Measurements from ENCODE around the gene CDH3. TPM values are rescaled to one million over a fixed set of nuclear protein-coding genes. Genes with fewer than 3 reads are reported as not detected.

Gene CDH3
- polyA plus RNA-seq, 3 donors, result 57.7 to 62.1 (median 59.5) TPM

DNA sequence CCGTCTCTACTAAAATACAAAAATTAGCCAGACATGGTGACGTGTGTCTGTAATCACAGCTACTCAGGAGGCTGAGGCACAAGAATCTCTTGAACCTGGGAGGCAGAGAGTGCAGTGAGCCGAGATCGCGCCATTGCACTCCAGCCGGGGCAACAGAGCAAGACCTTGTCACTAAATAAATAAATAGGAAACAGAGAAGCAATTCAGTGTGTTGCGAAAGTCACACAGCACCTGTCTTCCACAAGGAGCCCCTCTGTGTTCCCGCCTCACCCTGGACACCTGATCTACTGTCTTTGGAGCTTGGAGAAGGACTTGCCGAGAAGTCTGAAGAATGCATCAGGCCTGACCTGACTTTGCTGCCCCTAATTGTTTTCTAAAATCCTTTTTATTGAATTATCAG lies 88.5 kb downstream of the CDH3 start:
- no peak for DNase-seq (ENCODE audit: low read depth in 3 of 3, low spot score in 2 of 3)

DNA sequence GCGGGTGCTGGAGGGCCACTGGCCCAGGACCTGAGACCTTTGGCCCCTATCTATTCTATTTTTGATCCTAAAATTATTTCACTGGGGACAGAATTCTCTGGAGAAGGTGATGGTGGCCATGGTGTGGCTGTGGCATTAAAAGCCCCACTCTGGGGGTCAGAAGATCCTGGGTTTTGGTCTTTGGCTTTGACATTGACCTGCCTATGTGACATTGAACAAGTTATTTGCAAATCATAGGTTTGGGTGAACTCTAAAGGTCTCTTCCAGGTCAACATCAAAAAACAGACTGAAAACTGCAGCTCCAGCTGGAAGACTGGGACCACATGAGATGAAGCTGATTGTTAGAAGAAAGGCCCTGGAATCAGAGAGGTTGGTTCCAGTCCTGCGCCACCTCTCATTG lies 89.7 kb downstream of the CDH3 start:
- DNase-seq (ENCODE audit: low read depth in 3 of 3, low spot score in 2 of 3), result no peak

DNA sequence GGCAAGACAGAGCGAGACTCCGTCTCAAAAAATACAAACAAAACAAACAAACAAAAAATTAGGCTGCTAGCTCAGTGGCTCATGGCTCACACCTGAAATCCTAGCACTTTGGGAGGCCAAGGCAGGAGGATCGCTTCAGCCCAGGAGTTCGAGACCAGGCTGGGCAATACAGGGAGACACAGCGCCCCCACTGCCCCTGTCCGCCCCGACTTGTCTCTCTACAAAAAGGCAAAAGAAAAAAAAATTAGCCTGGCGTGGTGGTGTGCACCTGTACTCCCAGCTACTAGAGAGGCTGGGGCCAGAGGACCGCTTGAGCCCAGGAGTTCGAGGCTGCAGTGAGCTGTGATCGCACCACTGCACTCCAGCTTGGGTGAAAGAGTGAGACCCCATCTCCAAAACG lies 91.5 kb downstream of the CDH3 start:
- no peak for DNase-seq (ENCODE audit: low read depth in 3 of 3, low spot score in 2 of 3)

DNA sequence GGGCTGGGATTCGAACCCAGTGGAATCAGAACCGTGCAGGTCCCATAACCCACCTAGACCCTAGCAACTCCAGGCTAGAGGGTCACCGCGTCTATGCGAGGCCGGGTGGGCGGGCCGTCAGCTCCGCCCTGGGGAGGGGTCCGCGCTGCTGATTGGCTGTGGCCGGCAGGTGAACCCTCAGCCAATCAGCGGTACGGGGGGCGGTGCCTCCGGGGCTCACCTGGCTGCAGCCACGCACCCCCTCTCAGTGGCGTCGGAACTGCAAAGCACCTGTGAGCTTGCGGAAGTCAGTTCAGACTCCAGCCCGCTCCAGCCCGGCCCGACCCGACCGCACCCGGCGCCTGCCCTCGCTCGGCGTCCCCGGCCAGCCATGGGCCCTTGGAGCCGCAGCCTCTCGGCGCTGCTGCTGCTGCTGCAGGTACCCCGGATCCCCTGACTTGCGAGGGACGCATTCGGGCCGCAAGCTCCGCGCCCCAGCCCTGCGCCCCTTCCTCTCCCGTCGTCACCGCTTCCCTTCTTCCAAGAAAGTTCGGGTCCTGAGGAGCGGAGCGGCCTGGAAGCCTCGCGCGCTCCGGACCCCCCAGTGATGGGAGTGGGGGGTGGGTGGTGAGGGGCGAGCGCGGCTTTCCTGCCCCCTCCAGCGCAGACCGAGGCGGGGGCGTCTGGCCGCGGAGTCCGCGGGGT lies 92.1 kb downstream of the CDH3 start, which contains the start of gene CDH1:
TSS of gene CDH1 (plus strand) at position 247 of the 684 bp plus-strand sequence. CDS start at position 371, 124 bp downstream.
- DNase-seq (ENCODE audit: low read depth in 3 of 3, low spot score in 2 of 3), result no peak

DNA sequence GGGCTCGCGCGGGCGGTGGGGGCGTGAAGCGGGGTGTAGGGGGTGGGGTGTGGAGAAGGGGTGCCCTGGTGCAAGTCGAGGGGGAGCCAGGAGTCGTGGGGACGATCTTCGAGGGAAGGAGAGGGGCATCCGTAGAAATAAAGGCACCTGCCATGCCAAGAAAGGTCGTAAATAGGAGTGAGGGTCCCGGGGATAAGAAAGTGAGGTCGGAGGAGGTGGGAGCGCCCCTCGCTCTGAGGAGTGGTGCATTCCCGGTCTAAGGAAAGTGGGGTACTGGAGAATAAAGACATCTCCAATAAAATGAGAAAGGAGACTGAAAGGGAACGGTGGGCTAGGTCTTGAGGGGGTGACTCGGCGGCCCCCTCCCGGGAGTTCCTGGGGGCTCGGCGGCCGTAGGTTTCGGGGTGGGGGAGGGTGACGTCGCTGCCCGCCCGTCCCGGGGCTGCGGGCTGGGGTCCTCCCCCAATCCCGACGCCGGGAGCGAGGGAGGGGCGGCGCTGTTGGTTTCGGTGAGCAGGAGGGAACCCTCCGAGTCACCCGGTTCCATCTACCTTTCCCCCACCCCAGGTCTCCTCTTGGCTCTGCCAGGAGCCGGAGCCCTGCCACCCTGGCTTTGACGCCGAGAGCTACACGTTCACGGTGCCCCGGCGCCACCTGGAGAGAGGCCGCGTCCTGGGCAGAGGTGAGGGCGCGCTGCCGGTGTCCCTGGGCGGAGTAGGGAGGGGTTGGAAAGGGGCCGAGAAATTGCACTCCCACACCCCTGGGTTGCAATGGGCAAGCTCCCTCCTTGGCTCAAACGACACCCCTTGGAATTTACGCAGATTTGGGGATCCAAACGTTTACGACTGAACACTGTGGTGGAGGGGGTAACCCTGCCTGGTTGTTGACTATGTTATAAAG lies 92.9 kb downstream of the CDH3 start:
- DNase-seq (ENCODE audit: low read depth in 3 of 3, low spot score in 2 of 3), result no peak

DNA sequence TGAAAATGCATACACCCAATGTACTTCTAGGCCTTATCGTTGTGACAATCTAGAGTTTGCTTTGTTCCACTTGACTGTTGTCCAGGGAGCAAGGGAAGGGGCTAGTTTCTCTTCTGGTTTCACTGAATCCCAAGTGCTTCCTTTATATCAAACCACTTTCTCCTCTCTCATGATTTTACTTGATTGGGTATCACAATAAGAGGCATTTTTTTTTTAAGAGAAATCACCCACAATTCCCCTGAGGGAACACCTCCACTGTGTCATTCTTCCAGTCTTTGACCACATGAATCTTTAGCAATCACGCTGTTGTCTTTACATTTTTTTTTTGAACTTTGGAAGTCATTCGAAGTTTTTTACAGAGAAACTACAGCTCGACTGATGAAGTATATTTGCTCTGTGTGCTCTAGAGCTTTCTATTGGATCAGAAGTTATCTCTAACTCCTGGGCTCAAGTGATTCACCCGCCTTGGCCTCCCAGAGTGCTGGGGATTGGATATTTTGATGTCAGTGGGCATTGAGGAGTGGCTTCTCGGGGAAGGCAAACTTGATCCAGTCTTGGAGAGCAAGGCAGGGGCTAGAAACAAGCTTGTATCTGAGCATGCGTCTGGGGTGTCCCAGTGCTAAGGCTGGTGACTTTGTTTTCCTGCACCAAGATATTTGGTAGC lies 95.0 kb downstream of the CDH3 start:
- no peak for DNase-seq (ENCODE audit: low read depth in 3 of 3, low spot score in 2 of 3)

DNA sequence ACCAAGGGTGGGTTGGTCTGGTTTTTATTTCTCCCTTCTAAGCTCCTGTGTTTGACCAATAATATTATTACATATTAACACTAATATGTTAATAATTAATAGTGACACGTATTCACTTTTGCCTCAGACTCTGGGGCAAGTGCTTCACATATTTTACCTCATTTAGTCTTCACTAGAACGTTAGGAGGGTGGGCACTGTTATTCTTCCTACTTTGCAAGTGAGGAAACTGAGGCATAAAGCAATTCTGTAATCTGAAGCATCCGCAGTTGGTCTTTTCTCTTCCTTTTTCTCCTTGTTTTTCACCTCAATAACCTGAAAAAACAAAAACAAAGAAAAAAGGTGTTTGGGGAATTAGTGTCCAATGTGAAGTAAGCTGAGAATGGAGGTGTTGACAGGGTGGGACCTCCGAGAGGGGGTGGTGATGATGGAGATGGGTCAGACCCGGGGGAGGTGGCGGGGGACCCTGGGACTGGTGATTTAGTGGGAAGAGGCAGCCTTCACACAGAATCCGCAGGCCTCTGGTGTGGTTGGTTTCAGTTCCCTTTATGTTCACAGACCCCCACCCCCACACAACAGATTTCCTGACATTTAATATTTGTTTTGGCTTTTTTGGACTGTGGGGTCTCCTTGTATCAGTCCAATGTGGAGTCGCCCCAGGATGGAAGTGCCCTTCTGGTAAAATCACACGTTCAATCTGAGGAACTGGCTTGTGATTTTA lies 95.7 kb downstream of the CDH3 start:
- DNase-seq (ENCODE audit: low read depth in 3 of 3, low spot score in 2 of 3), result no peak

DNA sequence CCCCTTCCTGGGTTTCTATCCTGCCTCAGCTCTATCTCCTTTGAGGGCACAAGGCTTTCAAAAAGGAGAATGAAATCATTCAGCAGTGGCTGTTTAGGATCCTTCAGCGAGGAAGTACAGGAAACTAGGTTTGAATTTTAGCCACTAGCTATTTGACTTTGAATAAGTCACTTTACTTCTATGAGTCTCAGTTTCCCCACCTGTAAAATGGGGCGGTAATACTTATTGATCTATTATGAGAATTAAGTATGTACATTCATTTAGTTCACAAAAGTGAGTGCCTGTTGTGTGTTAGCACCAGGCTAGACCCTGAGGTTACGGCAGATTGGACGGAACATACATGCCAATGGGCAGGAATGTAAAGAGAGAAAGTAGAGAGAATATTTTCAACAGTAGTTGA lies 98.6 kb downstream of the CDH3 start:
- DNase-seq (ENCODE audit: low read depth in 3 of 3, low spot score in 2 of 3), result no peak

DNA sequence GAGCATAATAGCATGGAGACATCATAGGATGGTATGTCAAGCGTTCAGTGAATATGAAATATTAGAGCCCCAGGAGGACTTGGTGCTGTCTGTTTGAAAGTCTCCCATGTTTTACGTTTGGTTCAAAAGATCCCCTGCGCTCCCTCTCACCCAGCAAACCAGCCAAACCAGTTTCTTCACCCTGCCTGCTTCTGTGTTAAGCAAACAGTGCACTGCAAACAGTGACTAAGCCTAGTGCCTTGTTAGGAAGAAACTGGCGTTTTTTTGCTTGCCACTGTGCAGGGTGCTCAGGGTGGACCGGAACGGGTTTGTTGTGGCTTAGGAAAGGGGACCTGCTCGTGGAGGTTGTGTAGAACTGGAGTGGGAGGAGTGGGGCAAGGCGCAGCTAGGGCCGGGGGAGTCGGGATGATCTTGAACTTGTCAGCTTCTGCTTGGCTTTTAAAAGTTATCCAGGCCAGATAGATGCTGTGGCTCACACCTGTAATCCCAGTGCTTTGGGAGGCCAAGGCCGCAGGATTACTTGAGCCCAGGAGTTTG lies 99.7 kb downstream of the CDH3 start:
- DNase-seq (ENCODE audit: low read depth in 3 of 3, low spot score in 2 of 3), result no peak

DNA sequence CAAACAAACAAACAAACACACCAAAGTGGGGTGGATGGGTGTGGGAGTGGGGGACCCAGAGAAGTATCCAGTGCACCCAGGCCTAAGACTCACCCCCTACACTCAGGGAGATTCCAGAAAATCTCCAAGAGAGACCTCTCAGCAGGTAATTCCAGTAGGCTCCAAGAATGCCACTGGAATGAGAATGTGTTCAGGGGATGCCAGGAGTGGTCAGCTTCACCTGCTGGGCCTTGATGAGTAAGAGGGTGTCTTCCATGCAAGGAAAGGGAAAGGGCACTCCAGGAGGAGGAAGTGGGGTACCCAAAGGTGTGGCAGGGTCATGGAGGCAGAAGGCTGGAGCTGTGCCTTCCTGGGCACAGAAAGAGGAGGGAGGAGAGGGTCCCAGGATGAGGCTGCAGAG lies 101.8 kb downstream of the CDH3 start:
- DNase-seq (ENCODE audit: low read depth in 3 of 3, low spot score in 2 of 3), result no peak

DNA sequence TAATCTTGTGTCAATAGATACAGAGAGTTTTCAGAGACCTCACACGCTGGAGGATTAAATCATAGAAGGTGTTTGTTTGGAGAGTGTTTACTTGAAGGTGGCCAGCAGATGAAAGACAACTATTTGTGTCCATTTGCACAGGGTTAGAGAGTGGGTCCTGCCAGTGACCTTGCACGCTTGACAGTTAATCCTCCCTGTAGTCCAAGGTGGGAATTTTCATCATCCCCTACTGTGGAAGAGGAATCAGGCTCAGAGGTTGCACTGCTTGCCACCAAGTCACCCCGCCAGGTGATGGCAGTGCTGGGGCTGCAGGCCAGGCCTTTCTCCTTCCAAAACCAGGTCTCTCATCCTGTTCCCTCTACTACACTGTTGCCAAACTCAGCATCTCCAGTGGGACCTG lies 104.3 kb downstream of the CDH3 start:
- DNase-seq (ENCODE audit: low read depth in 3 of 3, low spot score in 2 of 3), result no peak

Other genes starting within 250 kb of the CDH3 start
- 1 to 10 TPM in 1 of 3 donors, under 1 TPM in 2; 0.67 to 1.1 (median 0.97) TPM for gene SMPD3, start 196.8 kb upstream of the CDH3 start, polyA plus RNA-seq (ENCODE audit: insufficient read length in 3 of 3)
- 10 to 100 TPM; 38.7 to 41.4 (median 41.3) TPM for gene ZFP90, start 106.0 kb upstream of the CDH3 start, polyA plus RNA-seq (ENCODE audit: insufficient read length in 3 of 3)
- 100 to 1,000 TPM in 2 of 3 donors, 10 to 100 TPM in 1; 90.0 to 112 (median 105) TPM for gene CDH1, start 92.0 kb downstream of the CDH3 start, polyA plus RNA-seq (ENCODE audit: insufficient read length in 3 of 3)
- gene TANGO6, start 198.2 kb downstream of the CDH3 start, polyA plus RNA-seq (ENCODE audit: insufficient read length in 3 of 3), result 1 to 10 TPM; 5.9 to 8.8 (median 7.0) TPM